Gastrocnemius medialis (tissue), 4 donors: Measurements from ENCODE around the gene RHEB. TPM values are rescaled to one million over a fixed set of nuclear protein-coding genes. Genes with fewer than 3 reads are reported as not detected.

Source experiments
- ATAC-seq, 2 donors: fragments of 150-250 bp; one replicate each; pipeline ENCODE4 v1.9.1; 2016
- DNase-seq, 2 donors: peaks; one replicate each; pipeline ENCODE4 v3.0.0-alpha.2; 2019
- H3K27ac ChIP-seq, 4 donors: fragments of 200-600 bp; sonication (generic); 1 replicate in 1 of 4; 2 replicates in 3 of 4; pipeline ENCODE4 v1.5.1; 2016 to 2018; ENCODE audit warnings: mild to moderate bottlenecking in 2 of 4, moderate library complexity in 1 of 4
- H3K27me3 ChIP-seq, 3 donors: fragments of 200-600 bp; sonication (generic) in 2 of 3; 1 replicate in 1 of 3; 2 replicates in 2 of 3; pipeline versions ENCODE4 v1.5.1 to v1.6.0; 2016 to 2019; ENCODE audit warnings: mild to moderate bottlenecking in 1 of 3, moderate library complexity in 1 of 3
- H3K36me3 ChIP-seq, 2 donors: fragments of 200-600 bp; sonication (generic) in 1 of 2; one replicate each; pipeline ENCODE4 v1.5.1; 2017 to 2018
- H3K4me1 ChIP-seq, 2 donors: fragments of 200-600 bp; sonication (generic) in 1 of 2; one replicate each; pipeline ENCODE4 v1.5.1; 2016 to 2017; ENCODE audit warnings: mild to moderate bottlenecking in 2 of 2
- H3K4me3 ChIP-seq, 4 donors: fragments of 200-600 bp; sonication (generic) in 3 of 4; 1 replicate in 1 of 4; 2 replicates in 3 of 4; pipeline ENCODE4 v1.5.1; 2016 to 2019; ENCODE audit warnings: mild to moderate bottlenecking in 2 of 4
- H3K9me3 ChIP-seq, 3 donors: fragments of 200-600 bp; sonication (generic) in 2 of 3; 1 replicate in 1 of 3; 2 replicates in 2 of 3; pipeline ENCODE4 v1.5.1; 2016 to 2019
- POLR2A ChIP-seq, 2 donors: fragments of 450-650 bp; IDR thresholded peaks; one replicate each; pipeline ENCODE4 v1.6.1; 2017; ENCODE audit warnings: antibody characterized with exemption in 2 of 2, mild to moderate bottlenecking in 2 of 2, moderate library complexity in 2 of 2
- in situ Hi-C, 4 donors: fragments of 200-750 bp; cut with MboI; loops; one replicate each; pipeline versions ENCODE4 v1.15.0 to v1.8.0; 2017; ENCODE audit warnings: low sequenced_read_pairs in 4 of 4
- intact Hi-C: fragments of 100-400 bp; cut with DNase I; formaldehyde crosslinking; loops from one replicate; pipeline ENCODE4 v1.15.1; 2023; ENCODE audit warnings: low total_unique reads
- total RNA-seq, 4 donors: library from RNA; depleted of rRNA; stranded (reverse); fragments of >200 nt; gene quantifications; one replicate each; pipeline versions ENCODE4 v1.1.0 to v1.2.3, GENCODE V29; 2016
- TF ChIP-seq, protein P1 (sequence below), 5 experiments: fragments of 450-650 bp in 3 of 5; fragments of 200-600 bp in 2 of 5; sonication (generic) in 2 of 5; IDR thresholded peaks in 4 of 5; conservative IDR thresholded peaks in 1 of 5; 1 replicate in 4 of 5; 2 replicates in 1 of 5; pipeline ENCODE4 v1.5.1; 2016 to 2019; ENCODE audit warnings: antibody characterized with exemption in 5 of 5, mild to moderate bottlenecking in 3 of 5, moderate library complexity in 3 of 5

Gene RHEB
- total RNA-seq, 4 donors from 2014 or later = 93.2 to 159 (median 124) TPM

GRCh38 chr7:151509670-151510333, 9.9 kb downstream of the RHEB start:
- Histone ChIP-seq H3K4me1 (peaks cover 96 to 98% of the 10 kb centered on the region in 2 donors), H3K4me3 (no peak overlapping the region), H3K27ac (peak overlapping the region; percentile 77 to 98 (median 88)), H3K36me3 (no peaks in the 10 kb centered on the region), H3K9me3 (no peaks in the 10 kb centered on the region), H3K27me3 (no peaks in the 10 kb centered on the region)
- TF ChIP-seq, protein P1, sequence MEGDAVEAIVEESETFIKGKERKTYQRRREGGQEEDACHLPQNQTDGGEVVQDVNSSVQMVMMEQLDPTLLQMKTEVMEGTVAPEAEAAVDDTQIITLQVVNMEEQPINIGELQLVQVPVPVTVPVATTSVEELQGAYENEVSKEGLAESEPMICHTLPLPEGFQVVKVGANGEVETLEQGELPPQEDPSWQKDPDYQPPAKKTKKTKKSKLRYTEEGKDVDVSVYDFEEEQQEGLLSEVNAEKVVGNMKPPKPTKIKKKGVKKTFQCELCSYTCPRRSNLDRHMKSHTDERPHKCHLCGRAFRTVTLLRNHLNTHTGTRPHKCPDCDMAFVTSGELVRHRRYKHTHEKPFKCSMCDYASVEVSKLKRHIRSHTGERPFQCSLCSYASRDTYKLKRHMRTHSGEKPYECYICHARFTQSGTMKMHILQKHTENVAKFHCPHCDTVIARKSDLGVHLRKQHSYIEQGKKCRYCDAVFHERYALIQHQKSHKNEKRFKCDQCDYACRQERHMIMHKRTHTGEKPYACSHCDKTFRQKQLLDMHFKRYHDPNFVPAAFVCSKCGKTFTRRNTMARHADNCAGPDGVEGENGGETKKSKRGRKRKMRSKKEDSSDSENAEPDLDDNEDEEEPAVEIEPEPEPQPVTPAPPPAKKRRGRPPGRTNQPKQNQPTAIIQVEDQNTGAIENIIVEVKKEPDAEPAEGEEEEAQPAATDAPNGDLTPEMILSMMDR (IDR thresholded peaks at IDR 0.05 in 4 of 5, conservative IDR thresholded peaks at IDR 0.05 in 1 of 5) = no peak
- no peak for TF ChIP-seq POLR2A (IDR thresholded peaks at IDR 0.05)
- in situ Hi-C loops = loop anchor here in 1 of 4 donors (10.0 kb wide), 1 partner anchor 45 kb away; no protein-coding TSS in a partner anchor
- ATAC-seq (no peak), DNase-seq (no peak)
- intact Hi-C loops = loop anchor here (10.0 kb wide), 1 partner anchor 425 kb away; the partner anchor contains the start of genes AGAP3, FASTK and TMUB1

GRCh38 chr7:151508991-151509390, 10.7 kb downstream of the RHEB start:
- ATAC-seq = no peak
- no peak for TF ChIP-seq POLR2A (IDR thresholded peaks at IDR 0.05)
- H3K27me3 ChIP-seq = no peaks in the 10 kb centered on the region
- H3K27ac ChIP-seq = peak overlapping the region; percentile 77 to 98 (median 88)
- H3K36me3 ChIP-seq = no peaks in the 10 kb centered on the region
- intact Hi-C loops (loop anchor here (10.0 kb wide), 1 partner anchor 424 kb away; the partner anchor contains the start of genes AGAP3, FASTK and TMUB1), in situ Hi-C loops (no loop called here)
- DNase-seq = no peak
- no peaks in the 10 kb centered on the region for H3K9me3 ChIP-seq
- H3K4me3 ChIP-seq = no peak overlapping the region
- peaks cover 98% of the 10 kb centered on the region in 2 donors for H3K4me1 ChIP-seq

DNA sequence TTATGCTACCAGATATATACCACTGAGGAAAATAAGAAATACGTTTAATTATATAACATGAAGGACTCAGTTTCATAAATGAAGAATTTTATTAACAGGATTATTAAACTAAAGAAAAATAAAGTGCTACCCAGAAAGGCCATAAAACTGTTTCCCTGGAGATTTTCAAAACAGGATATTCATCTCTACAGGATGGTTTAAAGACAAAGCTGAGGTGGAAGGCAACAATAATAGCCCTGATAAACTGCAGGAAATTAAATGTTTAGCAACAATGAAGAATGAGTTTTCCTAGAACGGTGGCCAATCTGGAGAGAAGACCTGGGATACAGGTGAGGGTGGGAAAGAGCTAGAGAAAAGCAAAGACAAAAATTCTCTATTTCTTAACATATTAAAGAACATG, 11.9 kb downstream of the RHEB start:
- intact Hi-C loops = loop anchor here (10.0 kb wide), 1 partner anchor 423 kb away; the partner anchor contains the start of genes AGAP3, FASTK and TMUB1
- no peak overlapping the region for H3K4me3 ChIP-seq
- peaks cover 96 to 98% of the 10 kb centered on the region in 2 donors for H3K4me1 ChIP-seq
- no peaks in the 10 kb centered on the region for H3K36me3 ChIP-seq
- DNase-seq = no peak
- no peak for ATAC-seq
- no peaks in the 10 kb centered on the region for H3K9me3 ChIP-seq
- H3K27ac ChIP-seq = peak overlapping the region; percentile 77 to 98 (median 88)
- in situ Hi-C loops = no loop called here
- H3K27me3 ChIP-seq = no peaks in the 10 kb centered on the region
- TF ChIP-seq, protein P1 (IDR thresholded peaks at IDR 0.05 in 4 of 5, conservative IDR thresholded peaks at IDR 0.05 in 1 of 5) = no peak
- no peak for TF ChIP-seq POLR2A (IDR thresholded peaks at IDR 0.05)

DNA sequence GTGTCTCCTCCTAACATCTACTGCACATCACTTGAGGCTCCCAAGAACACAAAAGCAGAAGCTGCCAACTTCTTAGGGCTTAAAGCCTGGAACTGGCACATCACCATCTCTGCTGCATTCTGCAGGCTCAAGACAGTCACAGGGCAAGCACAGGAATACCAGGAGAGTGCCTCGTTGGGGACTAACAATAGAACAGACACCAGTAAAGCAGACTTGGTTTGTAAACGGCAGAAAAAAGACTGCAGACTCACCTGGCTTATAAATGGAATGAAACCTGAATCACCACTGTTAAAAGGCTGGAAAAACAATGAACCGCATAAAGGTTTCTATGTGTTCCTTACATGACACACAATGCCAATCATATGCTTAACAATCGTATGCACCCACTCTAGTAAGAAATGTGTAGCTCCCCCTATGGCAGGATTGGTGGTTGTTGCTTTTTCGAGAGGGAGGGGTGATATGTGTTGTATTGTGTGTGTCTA, 12.8 kb downstream of the RHEB start:
- DNase-seq (peak; percentile 81 to 85), ATAC-seq (peak; percentile 83 to 84)
- H3K4me3 ChIP-seq = no peak overlapping the region
- no peaks in the 10 kb centered on the region for H3K36me3 ChIP-seq
- intact Hi-C loops = loop anchor here (10.0 kb wide), 1 partner anchor 422 kb away; the partner anchor contains the start of genes AGAP3, FASTK and TMUB1
- peak overlapping the region; percentile 77 to 98 (median 88) for H3K27ac ChIP-seq
- H3K27me3 ChIP-seq = no peaks in the 10 kb centered on the region
- TF ChIP-seq, protein P1 (IDR thresholded peaks at IDR 0.05 in 4 of 5, conservative IDR thresholded peaks at IDR 0.05 in 1 of 5) = peak in 1 of 5 experiments; percentile 21
- TF ChIP-seq POLR2A (IDR thresholded peaks at IDR 0.05) = peak in 1 of 2 donors; percentile 67
- peaks cover 96% of the 10 kb centered on the region in 2 donors for H3K4me1 ChIP-seq
- in situ Hi-C loops = no loop called here
- no peaks in the 10 kb centered on the region for H3K9me3 ChIP-seq

GRCh38 chr7:151505836-151506468, 13.7 kb downstream of the RHEB start:
- H3K4me3 ChIP-seq = no peak overlapping the region
- ATAC-seq (no peak), DNase-seq (no peak)
- TF ChIP-seq, protein P1 (IDR thresholded peaks at IDR 0.05 in 4 of 5, conservative IDR thresholded peaks at IDR 0.05 in 1 of 5) = no peak
- TF ChIP-seq POLR2A (IDR thresholded peaks at IDR 0.05) = no peak
- no peaks in the 10 kb centered on the region for H3K9me3 ChIP-seq
- in situ Hi-C loops = no loop called here
- H3K27ac ChIP-seq = peak overlapping the region; percentile 77 to 98 (median 88)
- intact Hi-C loops = loop anchor here (2.0 to 10.0 kb wide), 4 partner anchors 13 to 421 kb away; partner anchors contain the start of genes AGAP3, FASTK, RHEB and TMUB1
- H3K27me3 ChIP-seq = no peaks in the 10 kb centered on the region
- peaks cover 86 to 93% of the 10 kb centered on the region in 2 donors for H3K4me1 ChIP-seq
- H3K36me3 ChIP-seq = no peaks in the 10 kb centered on the region
